ENCODE measurements around the gene ACTMAP. TPM values are rescaled to one million over a fixed set of nuclear protein-coding genes. Genes with fewer than 3 reads are reported as not detected.

Gene ACTMAP
- total and polyA plus RNA-seq, 2 of the 13 experiments (the other 11 are each of a cell fraction or from before 2014, with no cell fraction given): 2.2 to 7.9 TPM

DNA sequence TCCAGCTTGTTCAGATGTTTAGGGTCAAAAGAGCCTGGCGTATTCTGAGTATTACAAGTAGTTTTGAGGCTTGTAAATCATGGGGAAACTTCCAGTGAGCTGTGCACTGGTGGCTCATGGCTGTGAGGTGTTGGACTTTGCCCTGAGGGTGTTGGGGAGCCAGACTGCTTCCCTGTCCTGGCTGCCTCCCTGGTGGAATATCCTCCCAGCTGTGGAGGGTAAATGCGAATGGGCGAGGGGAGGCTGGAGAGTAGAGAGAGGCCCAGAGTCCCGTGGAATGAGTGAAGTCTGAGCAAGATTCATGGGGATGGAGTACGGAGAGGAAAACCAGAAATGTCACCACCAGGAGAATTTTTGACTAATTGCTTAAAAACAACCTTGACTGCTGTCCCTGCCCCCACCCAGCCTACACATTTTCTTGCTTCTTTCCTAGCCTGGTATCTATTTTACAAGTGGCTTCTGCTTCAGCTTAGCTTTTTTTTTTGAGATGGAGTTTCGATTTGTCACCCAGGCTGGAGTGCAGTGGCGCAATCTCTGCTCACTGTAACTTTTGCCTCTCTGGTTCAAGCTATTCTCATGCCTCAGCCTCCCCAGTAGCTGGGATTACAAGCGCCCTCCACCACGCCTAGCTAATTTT lies 4.5 kb upstream of the ACTMAP start (continued):
- no peak for TF ChIP-seq TBL1XR1 (IDR thresholded peaks at IDR 0.05; ENCODE audit: borderline replicate concordance, low read length, partially characterized antibody)
- TF ChIP-seq AGO1 (IDR thresholded peaks at IDR 0.05; ENCODE audit: low read depth, low read length, poor library complexity, severe bottlenecking): no peak
- TF ChIP-seq ZNF510 (CRISPR knock-in tag; IDR thresholded peaks at IDR 0.05; ENCODE audit: low read depth): 0 out of 2 replicates have a peak, but pooled peaks have one; percentile 64
- TF ChIP-seq ZNF343 (CRISPR knock-in tag; IDR thresholded peaks at IDR 0.05): peak; percentile 66; the same call in 1 of the 2 replicates
- TF ChIP-seq ZNF30 (CRISPR knock-in tag; IDR thresholded peaks at IDR 0.05): no peak
- TF ChIP-seq POLR2G (IDR thresholded peaks at IDR 0.05; ENCODE audit: low read depth, low read length): peak; percentile 48; the same call in 1 of the 2 replicates
- TF ChIP-seq, protein P1, sequence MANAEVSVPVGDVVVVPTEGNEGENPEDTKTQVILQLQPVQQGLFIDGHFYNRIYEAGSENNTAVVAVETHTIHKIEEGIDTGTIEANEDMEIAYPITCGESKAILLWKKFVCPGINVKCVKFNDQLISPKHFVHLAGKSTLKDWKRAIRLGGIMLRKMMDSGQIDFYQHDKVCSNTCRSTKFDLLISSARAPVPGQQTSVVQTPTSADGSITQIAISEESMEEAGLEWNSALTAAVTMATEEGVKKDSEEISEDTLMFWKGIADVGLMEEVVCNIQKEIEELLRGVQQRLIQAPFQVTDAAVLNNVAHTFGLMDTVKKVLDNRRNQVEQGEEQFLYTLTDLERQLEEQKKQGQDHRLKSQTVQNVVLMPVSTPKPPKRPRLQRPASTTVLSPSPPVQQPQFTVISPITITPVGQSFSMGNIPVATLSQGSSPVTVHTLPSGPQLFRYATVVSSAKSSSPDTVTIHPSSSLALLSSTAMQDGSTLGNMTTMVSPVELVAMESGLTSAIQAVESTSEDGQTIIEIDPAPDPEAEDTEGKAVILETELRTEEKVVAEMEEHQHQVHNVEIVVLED (CRISPR knock-in tag; IDR thresholded peaks at IDR 0.05; ENCODE audit: borderline replicate concordance): no peak
- 0 out of 2 replicates have a peak, but pooled peaks have one; percentile 28 for TF ChIP-seq ZIK1 (CRISPR knock-in tag; IDR thresholded peaks at IDR 0.05; ENCODE audit: borderline replicate concordance, low read depth)
- TF ChIP-seq NR2F6 (IDR thresholded peaks at IDR 0.05): no peak
- TF ChIP-seq NR2F6 (CRISPR knock-in tag; IDR thresholded peaks at IDR 0.05): 0 out of 2 replicates have a peak, but pooled peaks have one; percentile 11
- TF ChIP-seq, protein P2, sequence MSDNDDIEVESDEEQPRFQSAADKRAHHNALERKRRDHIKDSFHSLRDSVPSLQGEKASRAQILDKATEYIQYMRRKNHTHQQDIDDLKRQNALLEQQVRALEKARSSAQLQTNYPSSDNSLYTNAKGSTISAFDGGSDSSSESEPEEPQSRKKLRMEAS (IDR thresholded peaks at IDR 0.05): peak; percentile 51; the same call in 1 of the 2 replicates
- TF ChIP-seq SALL2 (CRISPR knock-in tag; IDR thresholded peaks at IDR 0.05): no peak
- TF ChIP-seq ARNTL (CRISPR knock-in tag; IDR thresholded peaks at IDR 0.05): 0 out of 2 replicates have a peak, but pooled peaks have one; percentile 41
- peak; percentile 44 for TF ChIP-seq POLR2AphosphoS5 (IDR thresholded peaks at IDR 0.05; ENCODE audit: low read depth, low read length)
